Measurements from ENCODE around the gene PWP2.

The PWP2 gene

DNA sequence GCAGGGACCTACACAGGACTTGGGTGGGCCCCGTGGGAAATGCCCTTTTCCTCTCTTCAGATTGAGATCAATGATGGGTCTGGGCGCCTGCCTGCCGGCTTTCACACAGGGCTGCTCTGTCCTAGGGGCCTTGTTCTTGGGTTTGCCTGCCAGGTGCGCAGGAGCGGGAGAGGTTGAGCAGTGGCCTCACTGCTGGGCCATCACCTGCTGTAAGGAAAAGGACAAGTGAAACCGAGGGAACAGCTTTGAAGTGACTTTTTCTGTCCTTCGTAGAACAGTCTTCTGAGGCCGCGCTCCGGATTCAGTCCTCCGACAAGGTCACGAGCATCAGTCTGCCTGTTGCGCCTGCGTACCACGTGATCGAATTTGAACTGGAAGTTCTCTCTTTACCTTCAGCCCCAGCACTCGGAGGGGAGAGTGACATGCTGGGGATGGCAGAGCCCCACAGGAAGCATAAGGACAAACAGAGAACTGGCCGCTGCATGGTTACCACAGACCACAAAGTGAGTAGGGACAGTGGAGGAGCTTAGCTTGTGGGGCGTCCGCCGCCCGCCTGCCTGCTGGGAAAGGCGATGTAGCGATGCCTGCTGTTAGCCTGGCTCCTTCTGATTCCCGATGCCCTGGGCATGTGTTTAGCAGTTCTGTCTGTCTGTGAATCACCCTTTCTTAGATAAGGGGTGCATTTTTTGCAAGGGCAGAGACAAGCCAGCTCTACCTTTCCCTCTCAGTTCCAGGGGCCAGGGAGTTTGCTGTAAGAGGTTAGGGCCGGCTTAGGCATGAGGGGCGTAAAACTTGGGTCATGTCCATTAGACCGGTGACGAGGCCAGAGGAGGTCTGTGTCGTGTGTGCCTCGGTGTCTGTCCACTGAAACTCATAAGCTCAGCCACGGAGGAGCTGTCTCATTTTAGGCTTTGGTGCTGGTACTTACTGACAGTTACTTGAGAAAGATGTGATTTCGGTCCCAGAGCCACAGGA lies 19.5 kb upstream of the PWP2 start:
- DNase-seq (ENCODE audit: low spot score) = no peak
- TF ChIP-seq, protein P1, sequence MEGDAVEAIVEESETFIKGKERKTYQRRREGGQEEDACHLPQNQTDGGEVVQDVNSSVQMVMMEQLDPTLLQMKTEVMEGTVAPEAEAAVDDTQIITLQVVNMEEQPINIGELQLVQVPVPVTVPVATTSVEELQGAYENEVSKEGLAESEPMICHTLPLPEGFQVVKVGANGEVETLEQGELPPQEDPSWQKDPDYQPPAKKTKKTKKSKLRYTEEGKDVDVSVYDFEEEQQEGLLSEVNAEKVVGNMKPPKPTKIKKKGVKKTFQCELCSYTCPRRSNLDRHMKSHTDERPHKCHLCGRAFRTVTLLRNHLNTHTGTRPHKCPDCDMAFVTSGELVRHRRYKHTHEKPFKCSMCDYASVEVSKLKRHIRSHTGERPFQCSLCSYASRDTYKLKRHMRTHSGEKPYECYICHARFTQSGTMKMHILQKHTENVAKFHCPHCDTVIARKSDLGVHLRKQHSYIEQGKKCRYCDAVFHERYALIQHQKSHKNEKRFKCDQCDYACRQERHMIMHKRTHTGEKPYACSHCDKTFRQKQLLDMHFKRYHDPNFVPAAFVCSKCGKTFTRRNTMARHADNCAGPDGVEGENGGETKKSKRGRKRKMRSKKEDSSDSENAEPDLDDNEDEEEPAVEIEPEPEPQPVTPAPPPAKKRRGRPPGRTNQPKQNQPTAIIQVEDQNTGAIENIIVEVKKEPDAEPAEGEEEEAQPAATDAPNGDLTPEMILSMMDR (IDR thresholded peaks at IDR 0.05; ENCODE audit: borderline replicate concordance, control extremely low read depth, extremely low read depth, insufficient read depth, missing control alignments) = no peak
- in situ Hi-C loops (cut with MboI; ENCODE audit: low sequenced_read_pairs, unreplicated experiment) = loop anchor here (25.0 kb wide), 1 partner anchor 375 kb away; the partner anchor contains the start of gene LRRC3

DNA sequence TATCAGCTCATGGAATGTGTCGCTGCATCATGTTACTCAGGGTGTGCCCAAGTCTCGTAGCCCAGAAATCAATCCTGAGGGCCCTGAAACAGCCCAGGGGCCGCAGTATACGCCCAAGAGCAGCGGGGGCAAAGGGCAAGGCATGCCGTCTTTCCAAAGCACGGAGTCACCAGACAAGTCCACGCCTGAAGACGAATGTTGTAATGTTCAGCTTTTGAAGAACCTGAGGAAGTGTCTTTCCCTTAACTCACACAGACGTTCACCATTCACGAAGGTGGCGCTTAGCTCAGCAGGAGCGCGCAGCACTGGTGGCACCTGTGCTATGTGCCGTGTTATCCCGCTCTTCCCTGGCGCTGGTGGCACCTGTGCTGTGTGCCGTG lies 18.8 kb upstream of the PWP2 start:
- TF ChIP-seq, protein P1 (IDR thresholded peaks at IDR 0.05; ENCODE audit: borderline replicate concordance, control extremely low read depth, extremely low read depth, insufficient read depth, missing control alignments) = no peak
- in situ Hi-C loops (cut with MboI; ENCODE audit: low sequenced_read_pairs, unreplicated experiment) = loop anchor here (25.0 kb wide), 1 partner anchor 374 kb away; the partner anchor contains the start of gene LRRC3
- no peak for DNase-seq (ENCODE audit: low spot score)

DNA sequence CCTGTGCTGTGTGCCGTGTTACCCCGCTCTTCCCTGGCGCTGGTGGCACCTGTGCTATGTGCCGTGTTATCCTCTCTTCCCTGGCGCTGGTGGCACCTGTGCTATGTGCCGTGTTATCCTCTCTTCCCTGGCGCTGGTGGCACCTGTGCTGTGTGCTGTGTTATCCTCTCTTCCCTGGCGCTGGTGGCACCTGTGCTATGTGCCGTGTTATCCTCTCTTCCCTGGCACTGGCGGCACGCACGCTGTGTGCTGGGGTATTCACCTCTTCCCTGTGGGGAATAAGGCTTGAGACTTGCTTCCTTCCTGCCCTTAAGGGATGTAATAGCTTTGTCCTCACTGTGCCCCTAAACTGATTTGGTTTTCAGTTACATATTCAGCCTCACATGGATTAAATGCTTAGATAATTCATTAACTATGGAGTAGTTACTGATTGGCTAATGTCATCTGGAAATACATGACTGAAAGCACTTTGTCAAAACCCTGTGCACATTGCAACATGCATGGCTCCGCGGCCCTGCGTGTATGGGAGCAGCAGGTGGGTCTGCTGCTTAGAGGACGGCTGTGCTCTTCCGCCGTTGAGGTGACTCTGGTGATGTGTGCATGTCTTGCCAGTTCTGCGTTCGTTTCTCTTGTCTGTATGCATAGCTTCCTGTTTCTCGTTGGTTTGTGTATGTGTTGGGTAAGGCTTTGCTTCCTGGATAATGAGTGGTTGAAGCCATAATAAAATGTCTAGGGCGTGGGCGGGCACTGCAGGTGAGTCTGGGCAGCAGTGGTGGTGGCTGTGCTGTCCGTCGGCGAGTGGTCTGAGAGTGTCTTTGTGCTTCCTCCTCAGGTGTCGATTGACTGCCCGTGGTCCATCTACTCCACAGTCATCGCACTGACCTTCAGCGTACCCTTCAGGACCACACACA lies 17.9 kb upstream of the PWP2 start:
- TF ChIP-seq, protein P1 (IDR thresholded peaks at IDR 0.05; ENCODE audit: borderline replicate concordance, control extremely low read depth, extremely low read depth, insufficient read depth, missing control alignments) = no peak
- in situ Hi-C loops (cut with MboI; ENCODE audit: low sequenced_read_pairs, unreplicated experiment) = loop anchor here (25.0 kb wide), 1 partner anchor 373 kb away; the partner anchor contains the start of gene LRRC3
- DNase-seq (ENCODE audit: low spot score) = no peak

DNA sequence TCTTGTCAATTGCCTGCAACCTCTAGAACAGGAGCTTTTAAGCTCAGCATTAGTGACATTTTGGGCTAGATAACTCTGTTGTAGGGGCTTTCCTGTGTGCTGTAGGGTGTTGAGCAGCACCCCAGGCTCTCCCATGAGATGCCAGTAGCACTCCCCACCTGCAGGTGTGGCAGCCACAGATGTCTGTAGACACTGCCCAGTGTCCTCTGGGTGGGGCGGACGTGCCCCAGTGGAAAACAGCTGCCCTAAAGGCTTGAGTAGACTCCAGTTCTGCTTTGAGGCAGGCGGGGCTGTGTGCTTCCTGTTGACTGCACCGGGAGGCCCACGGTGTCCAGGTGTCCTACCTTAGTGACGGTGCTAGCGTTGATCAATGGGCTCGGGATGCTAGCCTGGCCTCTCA lies 16.9 kb upstream of the PWP2 start:
- in situ Hi-C loops (cut with MboI; ENCODE audit: low sequenced_read_pairs, unreplicated experiment) = loop anchor here (25.0 kb wide), 1 partner anchor 372 kb away; the partner anchor contains the start of gene LRRC3
- DNase-seq (ENCODE audit: low spot score) = no peak
- TF ChIP-seq, protein P1 (IDR thresholded peaks at IDR 0.05; ENCODE audit: borderline replicate concordance, control extremely low read depth, extremely low read depth, insufficient read depth, missing control alignments) = no peak

DNA sequence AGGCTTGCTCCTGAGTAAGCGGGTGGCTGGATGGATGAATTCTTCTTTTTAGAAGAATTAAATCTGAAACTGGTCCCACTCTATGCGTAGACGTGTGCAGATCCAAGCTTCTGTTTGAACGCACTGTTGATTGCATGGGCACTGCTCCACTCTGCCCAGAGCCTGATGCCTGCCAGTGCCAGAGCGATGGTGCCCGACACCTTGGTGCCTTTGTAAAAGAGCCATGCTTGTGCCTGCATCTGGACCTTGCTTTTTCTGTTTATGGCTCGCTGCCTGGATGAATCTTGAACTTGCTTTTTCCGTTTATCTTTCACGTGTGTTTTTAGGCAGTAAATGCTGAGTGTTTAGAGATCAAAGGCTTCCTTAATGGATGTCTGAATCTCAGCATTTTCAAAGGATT lies 15.0 kb upstream of the PWP2 start:
- TF ChIP-seq, protein P1 (IDR thresholded peaks at IDR 0.05; ENCODE audit: borderline replicate concordance, control extremely low read depth, extremely low read depth, insufficient read depth, missing control alignments) = no peak
- DNase-seq (ENCODE audit: low spot score) = no peak
- in situ Hi-C loops (cut with MboI; ENCODE audit: low sequenced_read_pairs, unreplicated experiment) = loop anchor here (25.0 kb wide), 1 partner anchor 370 kb away; the partner anchor contains the start of gene LRRC3

DNA sequence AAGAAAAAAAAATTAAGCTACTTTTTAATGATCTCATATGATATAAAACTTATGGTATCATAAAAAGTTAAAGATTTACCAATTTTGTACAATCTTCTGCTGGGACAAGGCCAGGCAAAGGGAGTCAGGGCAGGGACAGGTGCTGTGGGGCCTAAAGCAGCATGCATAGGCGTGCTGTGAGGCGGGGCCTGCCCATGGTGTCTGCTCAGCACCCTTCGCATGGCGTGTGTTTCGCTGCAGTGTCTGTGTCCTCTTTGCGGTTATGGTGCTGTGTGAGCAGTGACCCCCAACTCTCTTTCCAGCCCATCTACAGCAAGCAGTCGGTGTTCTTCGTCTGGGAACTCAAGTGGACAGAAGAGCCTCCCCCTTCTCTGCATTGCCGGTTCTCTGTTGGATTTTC lies 13.4 kb upstream of the PWP2 start:
- TF ChIP-seq, protein P1 (IDR thresholded peaks at IDR 0.05; ENCODE audit: borderline replicate concordance, control extremely low read depth, extremely low read depth, insufficient read depth, missing control alignments) = no peak
- DNase-seq (ENCODE audit: low spot score) = no peak
- in situ Hi-C loops (cut with MboI; ENCODE audit: low sequenced_read_pairs, unreplicated experiment) = loop anchor here (25.0 kb wide), 1 partner anchor 369 kb away; the partner anchor contains the start of gene LRRC3
